H1 (cell line): ENCODE results near the gene PBX2. TPM values are rescaled to one million over a fixed set of nuclear protein-coding genes. Genes with fewer than 3 reads are reported as not detected.

Source experiments
- EP300 ChIP-seq, 2 experiments: IDR thresholded peaks; 1 replicate in 1 of 2; 2 replicates in 1 of 2; pipeline ENCODE4 v1.6.1; 2011 to 2012; ENCODE audit warnings: low read depth in 2 of 2, low read length in 2 of 2, mild to moderate bottlenecking in 2 of 2, borderline replicate concordance in 1 of 2, inconsistent platforms in 1 of 2, moderate library complexity in 1 of 2
- SP4 ChIP-seq: IDR thresholded peaks from 2 replicates; pipeline ENCODE4 v1.6.1; 2012; ENCODE audit warnings: low read length, inconsistent platforms
- TCF12 ChIP-seq: IDR thresholded peaks from 2 replicates; pipeline ENCODE4 v1.6.1; 2011; ENCODE audit warnings: low read depth, mild to moderate bottlenecking, low read length
- microRNA-seq, 2 experiments: library from miRNA; unstranded; fragments of <30 nt; microRNA quantifications; one replicate each; pipeline versions ENCODE4 to v1.2.0, GENCODE V29; 2016 to 2020; ENCODE audit warnings: borderline microRNAs expressed in 2 of 2, borderline number of aligned reads in 2 of 2, borderline replicate concordance in 1 of 2
- polyA plus RNA-seq, 7 experiments: library from polyadenylated mRNA; depleted of rRNA in 3 of 7; stranded (reverse) in 5 of 7; unstranded in 2 of 7; fragments of >200 nt in 5 of 7; fragments of 200-250 nt in 2 of 7; gene quantifications; 1 replicate in 5 of 7; 2 replicates in 1 of 7; 4 replicates in 1 of 7; pipeline versions ENCODE4 v1.2.1 to v1.2.3, GENCODE V29; 2011 to 2013; ENCODE audit warnings: missing spikeins in 2 of 7, mixed read lengths in 2 of 7
- small RNA-seq: library from polyadenylated mRNA; stranded (forward); fragments of <200 nt; extraction: miRNeasy Mini kit (QIAGEN cat#:217004); gene quantifications from one replicate; pipeline ENCODE3, GENCODE V24; 2013; ENCODE audit not compliant: insufficient read depth
- total RNA-seq: library from RNA; stranded (reverse); fragmentation: NEBNext Ultra II Directional; extraction: Animal tissue kit (Norgen Biotek cat#: 25700); gene quantifications from 2 replicates; pipeline ENCODE4 v1.2.1, GENCODE V29; 2021
- TF ChIP-seq, protein P1 (sequence below): IDR thresholded peaks from 2 replicates; pipeline ENCODE4 v1.6.1; 2011; ENCODE audit warnings: low read depth, mild to moderate bottlenecking, low read length; ENCODE audit not compliant: insufficient read depth

Gene PBX2
- total and polyA plus RNA-seq, 2 of the 8 experiments (the other 6 are each of a cell fraction or from before 2014, with no cell fraction given), result 102 to 130 TPM

DNA sequence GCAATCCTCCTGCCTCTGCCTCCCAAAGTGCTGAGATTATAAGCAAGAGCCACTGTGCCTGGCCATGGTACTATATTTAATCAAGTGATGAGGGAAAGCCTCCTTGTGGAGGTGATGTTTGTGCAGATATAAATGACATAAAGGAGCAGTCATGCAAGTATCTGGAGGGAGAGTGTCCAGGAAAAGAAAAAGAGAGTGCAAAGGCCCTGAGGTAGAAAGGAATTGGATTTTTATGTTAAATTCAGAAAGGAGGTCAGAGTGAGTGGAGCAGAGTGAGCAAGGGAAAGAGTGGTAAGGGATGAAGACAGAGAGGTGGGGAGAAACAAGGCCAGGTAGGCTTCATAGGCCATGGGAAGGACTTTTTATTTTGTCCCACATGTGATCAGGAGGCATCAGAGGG, 52.5 kb downstream of the PBX2 start (continued):
- TF ChIP-seq EP300 (IDR thresholded peaks at IDR 0.05; ENCODE audit: borderline replicate concordance in 1 of 2, low read depth in 2 of 2, low read length in 2 of 2), result no peak
- TF ChIP-seq, protein P1, sequence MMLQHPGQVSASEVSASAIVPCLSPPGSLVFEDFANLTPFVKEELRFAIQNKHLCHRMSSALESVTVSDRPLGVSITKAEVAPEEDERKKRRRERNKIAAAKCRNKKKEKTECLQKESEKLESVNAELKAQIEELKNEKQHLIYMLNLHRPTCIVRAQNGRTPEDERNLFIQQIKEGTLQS, result no peak
- no peak for TF ChIP-seq TCF12
- no peak for TF ChIP-seq SP4

Small RNAs within 50 kb of the gene (microRNA-seq; reads per million reads assigned to microRNA genes)
- gene MIR6721 (0.23 to 0.81 reads per million in 2 experiments), gene MIR6833 (0 reads per million in 2 experiments)

Small RNAs within 50 kb of the gene (small RNA-seq; reads per million reads assigned to genes)
- gene AL662884.1 (not detected), gene MIR6833 (not detected)

Other genes with a start within 250 kb of the PBX2 start
- gene CFB, start 244.1 kb downstream of the PBX2 start, total RNA-seq, result not detected in 2 replicates
- 0.09 and 0.20 TPM in 2 replicates for gene CFB, start 244.1 kb downstream of the PBX2 start, polyA plus RNA-seq (2011; rRNA removed)
- gene NELFE, start 231.2 kb downstream of the PBX2 start, total RNA-seq, result 71.1 and 71.5 TPM in 2 replicates
- gene NELFE, start 231.2 kb downstream of the PBX2 start, polyA plus RNA-seq (2011; rRNA removed), result 49.2 and 52.3 TPM in 2 replicates
- gene SKIC2, start 231.0 kb downstream of the PBX2 start, total RNA-seq, result 59.7 and 68.5 TPM in 2 replicates
- gene SKIC2, start 231.0 kb downstream of the PBX2 start, polyA plus RNA-seq (2011; rRNA removed), result 42.1 and 70.5 TPM in 2 replicates
- gene DXO, start 218.1 kb downstream of the PBX2 start, total RNA-seq, result 14.7 and 16.2 TPM in 2 replicates
- gene DXO, start 218.1 kb downstream of the PBX2 start, polyA plus RNA-seq (2011; rRNA removed), result 23.9 and 30.5 TPM in 2 replicates
- 0.48 and 2.4 TPM in 2 replicates for gene C4A, start 208.1 kb downstream of the PBX2 start, total RNA-seq
- 0.62 and 1.7 TPM in 2 replicates for gene C4A, start 208.1 kb downstream of the PBX2 start, polyA plus RNA-seq (2011; rRNA removed)
- 1.5 and 3.5 TPM in 2 replicates for gene C4B, start 175.4 kb downstream of the PBX2 start, total RNA-seq
- gene C4B, start 175.4 kb downstream of the PBX2 start, polyA plus RNA-seq (2011; rRNA removed), result 0.74 and 1.7 TPM in 2 replicates
- 0.22 and 0.40 TPM in 2 replicates for gene CYP21A2, start 151.8 kb downstream of the PBX2 start, total RNA-seq
- 0.14 and 0.23 TPM in 2 replicates for gene CYP21A2, start 151.8 kb downstream of the PBX2 start, polyA plus RNA-seq (2011; rRNA removed)
- 4.8 and 5.5 TPM in 2 replicates for gene TNXB, start 80.9 kb downstream of the PBX2 start, total RNA-seq
- 3.1 and 6.5 TPM in 2 replicates for gene TNXB, start 80.9 kb downstream of the PBX2 start, polyA plus RNA-seq (2011; rRNA removed)
- 36.2 and 38.1 TPM in 2 replicates for gene ATF6B, start 62.0 kb downstream of the PBX2 start, total RNA-seq
- gene ATF6B, start 62.0 kb downstream of the PBX2 start, polyA plus RNA-seq (2011; rRNA removed), result 42.2 and 66.3 TPM in 2 replicates
- 9.4 and 10.9 TPM in 2 replicates for gene FKBPL, start 59.9 kb downstream of the PBX2 start, total RNA-seq
- 5.4 and 5.8 TPM in 2 replicates for gene FKBPL, start 59.9 kb downstream of the PBX2 start, polyA plus RNA-seq (2011; rRNA removed)
- gene PRRT1, start 38.3 kb downstream of the PBX2 start, total RNA-seq, result 2.8 TPM in 2 replicates
- gene PRRT1, start 38.3 kb downstream of the PBX2 start, polyA plus RNA-seq (2011; rRNA removed), result 0.71 and 1.4 TPM in 2 replicates
- 24.1 and 27.9 TPM in 2 replicates for gene PPT2, start 36.1 kb downstream of the PBX2 start, total RNA-seq
- 39.0 and 39.5 TPM in 2 replicates for gene PPT2, start 36.1 kb downstream of the PBX2 start, polyA plus RNA-seq (2011; rRNA removed)
- gene EGFL8, start 25.6 kb downstream of the PBX2 start, total RNA-seq, result 6.4 and 9.2 TPM in 2 replicates
- 5.0 and 8.6 TPM in 2 replicates for gene EGFL8, start 25.6 kb downstream of the PBX2 start, polyA plus RNA-seq (2011; rRNA removed)
- gene AGPAT1, start 14.1 kb downstream of the PBX2 start, total RNA-seq, result 96.0 and 101 TPM in 2 replicates
- gene AGPAT1, start 14.1 kb downstream of the PBX2 start, polyA plus RNA-seq (2011; rRNA removed), result 222 and 287 TPM in 2 replicates
- gene RNF5, start 11.8 kb downstream of the PBX2 start, total RNA-seq, result 90.0 and 90.3 TPM in 2 replicates
- gene RNF5, start 11.8 kb downstream of the PBX2 start, polyA plus RNA-seq (2011; rRNA removed), result 145 and 158 TPM in 2 replicates
- 9.6 and 10.9 TPM in 2 replicates for gene AGER, start 5.9 kb downstream of the PBX2 start, total RNA-seq
- 3.8 and 5.5 TPM in 2 replicates for gene AGER, start 5.9 kb downstream of the PBX2 start, polyA plus RNA-seq (2011; rRNA removed)
- 6.0 and 6.6 TPM in 2 replicates for gene GPSM3, start 2.4 kb upstream of the PBX2 start, total RNA-seq
- 9.8 and 10.6 TPM in 2 replicates for gene GPSM3, start 2.4 kb upstream of the PBX2 start, polyA plus RNA-seq (2011; rRNA removed)
- 2.8 and 3.3 TPM in 2 replicates for gene NOTCH4, start 33.9 kb upstream of the PBX2 start, total RNA-seq
- 1.9 TPM in 2 replicates for gene NOTCH4, start 33.9 kb upstream of the PBX2 start, polyA plus RNA-seq (2011; rRNA removed)
- not detected in 2 replicates for gene TSBP1, start 181.7 kb upstream of the PBX2 start, total RNA-seq
- not detected in 2 replicates for gene TSBP1, start 181.7 kb upstream of the PBX2 start, polyA plus RNA-seq (2011; rRNA removed)
- not detected in 2 replicates for gene BTNL2, start 217.0 kb upstream of the PBX2 start, total RNA-seq
- gene BTNL2, start 217.0 kb upstream of the PBX2 start, polyA plus RNA-seq (2011; rRNA removed), result not detected in 2 replicates
- gene HLA-DRA, start 249.7 kb upstream of the PBX2 start, total RNA-seq, result 4.1 and 5.0 TPM in 2 replicates
- gene HLA-DRA, start 249.7 kb upstream of the PBX2 start, polyA plus RNA-seq (2011; rRNA removed), result 4.2 and 6.2 TPM in 2 replicates